HEK293 (cell line): ENCODE results near the gene SH3PXD2B.
A peak's percentile ranks its signal among the peaks of the same experiment; 100 is the strongest.

ENCODE experiments used
- CTCF ChIA-PET: fragments of 350-600 bp; formaldehyde crosslinking; extraction: SDS; loops from one replicate; lab custom pipeline; 2021; ENCODE audit warnings: antibody characterized with exemption; lab: Yijun Ruan, JAX
- POLR2A ChIA-PET: fragments of 300-600 bp; formaldehyde crosslinking; extraction: SDS; loops from one replicate; lab custom pipeline; 2020; ENCODE audit warnings: antibody characterized with exemption, inconsistent platforms; lab: Yijun Ruan, JAX
- H3K27ac ChIP-seq: fragments of 200-500 bp; sonication (Bioruptor generic); 2 replicates; pipeline ENCODE4 v1.5.1; 2014; ENCODE audit warnings: low read depth, low read length, control low read depth, inconsistent platforms; ENCODE audit errors: extremely low read depth
- H3K36me3 ChIP-seq, 2 experiments: fragments of 200-500 bp in 1 of 2; sonication (Bioruptor generic) in 1 of 2; 1 replicate in 1 of 2; 2 replicates in 1 of 2; pipeline ENCODE4 v1.5.1; 2014 to 2017; ENCODE audit warnings: inconsistent platforms in 2 of 2, low read length in 2 of 2; ENCODE audit not compliant: control insufficient read depth in 2 of 2, insufficient read depth in 1 of 2
- H3K4me1 ChIP-seq: fragments of 200-500 bp; sonication (Bioruptor generic); 2 replicates; pipeline ENCODE4 v1.5.1; 2014; ENCODE audit warnings: mild to moderate bottlenecking, low read length, inconsistent platforms; ENCODE audit not compliant: control insufficient read depth, insufficient read depth
- H3K4me3 ChIP-seq: 2 replicates; pipeline ENCODE4 v1.5.1; 2011; ENCODE audit warnings: low read depth, mild to moderate bottlenecking, control low read depth, low read length, moderate library complexity
- H3K9me3 ChIP-seq: fragments of 200-500 bp; sonication (Bioruptor generic); 2 replicates; pipeline ENCODE4 v1.5.1; 2014; ENCODE audit warnings: low read depth, low read length, inconsistent platforms; ENCODE audit not compliant: control insufficient read depth, insufficient read depth
- EGR2 ChIP-seq: fragments of 450-650 bp; formaldehyde crosslinking; IDR thresholded peaks from 2 replicates; pipeline ENCODE4 v1.5.1; 2016; ENCODE audit warnings: low read depth, missing biosample characterization, missing genetic modification characterization
- ELK4 ChIP-seq: IDR thresholded peaks from 2 replicates; pipeline ENCODE4 v1.6.1; 2011; ENCODE audit warnings: mild to moderate bottlenecking, low read depth, low read length, borderline replicate concordance
- INSM2 ChIP-seq: fragments of 450-650 bp; formaldehyde crosslinking; IDR thresholded peaks from 2 replicates; pipeline ENCODE4 v1.5.1; 2016; ENCODE audit warnings: missing biosample characterization, missing genetic modification characterization
- KLF10 ChIP-seq: fragments of 450-650 bp; IDR thresholded peaks from 2 replicates; pipeline ENCODE4 v1.5.1; 2018; ENCODE audit warnings: missing biosample characterization, mild to moderate bottlenecking, missing genetic modification characterization
- KLF8 ChIP-seq: fragments of 450-650 bp; formaldehyde crosslinking; IDR thresholded peaks from 2 replicates; pipeline ENCODE4 v1.5.1; 2016; ENCODE audit warnings: missing biosample characterization, missing genetic modification characterization
- MEIS1 ChIP-seq: sonication (generic); formaldehyde crosslinking; IDR thresholded peaks from 2 replicates; pipeline ENCODE4 v1.8.1; 2022; ENCODE audit warnings: missing genetic modification reagents, mild to moderate bottlenecking, borderline replicate concordance
- PRDM4 ChIP-seq: fragments of 450-650 bp; formaldehyde crosslinking; IDR thresholded peaks from 2 replicates; pipeline ENCODE4 v1.5.1; 2017; ENCODE audit warnings: missing biosample characterization, missing genetic modification characterization
- REPIN1 ChIP-seq: fragments of 450-650 bp; formaldehyde crosslinking; IDR thresholded peaks from 2 replicates; pipeline ENCODE4 v1.5.1; 2017; ENCODE audit warnings: missing biosample characterization, missing genetic modification characterization, low read depth
- SALL2 ChIP-seq: fragments of 450-650 bp; formaldehyde crosslinking; IDR thresholded peaks from 2 replicates; pipeline ENCODE4 v1.5.0; 2017; ENCODE audit warnings: missing biosample characterization, mild to moderate bottlenecking, missing genetic modification characterization, borderline replicate concordance
- WT1 ChIP-seq: fragments of 450-650 bp; formaldehyde crosslinking; IDR thresholded peaks from 2 replicates; pipeline ENCODE4 v1.5.1; 2016; ENCODE audit warnings: missing biosample characterization, missing genetic modification characterization
- ZNF121 ChIP-seq: fragments of 450-650 bp; formaldehyde crosslinking; IDR thresholded peaks from 2 replicates; pipeline ENCODE4 v1.5.1; 2016; ENCODE audit warnings: missing biosample characterization, missing genetic modification characterization
- ZNF211 ChIP-seq: fragments of 450-650 bp; formaldehyde crosslinking; IDR thresholded peaks from 2 replicates; pipeline ENCODE4 v1.5.1; 2016; ENCODE audit warnings: low read depth, missing biosample characterization, missing genetic modification characterization
- ZNF223 ChIP-seq: fragments of 450-650 bp; formaldehyde crosslinking; IDR thresholded peaks from 2 replicates; pipeline ENCODE4 v1.5.1; 2016; ENCODE audit warnings: missing biosample characterization, missing genetic modification characterization
- ZNF354C ChIP-seq: fragments of 450-650 bp; formaldehyde crosslinking; IDR thresholded peaks from 2 replicates; pipeline ENCODE4 v1.5.1; 2016; ENCODE audit warnings: missing biosample characterization, missing genetic modification characterization, low read depth, borderline replicate concordance
- ZNF433 ChIP-seq: fragments of 450-650 bp; formaldehyde crosslinking; IDR thresholded peaks from 2 replicates; pipeline ENCODE4 v1.5.1; 2016; ENCODE audit warnings: missing biosample characterization, missing genetic modification characterization, low read depth
- ZNF473 ChIP-seq: fragments of 450-650 bp; formaldehyde crosslinking; IDR thresholded peaks from 2 replicates; pipeline ENCODE4 v1.5.1; 2017; ENCODE audit warnings: missing biosample characterization, missing genetic modification characterization
- ZNF48 ChIP-seq: fragments of 450-650 bp; formaldehyde crosslinking; IDR thresholded peaks from 2 replicates; pipeline ENCODE4 v1.5.1; 2016; ENCODE audit warnings: missing biosample characterization, missing genetic modification characterization
- ZNF518A ChIP-seq: fragments of 450-650 bp; formaldehyde crosslinking; conservative IDR thresholded peaks from 2 replicates; pipeline ENCODE4 v1.5.1; 2016; ENCODE audit warnings: low read depth, missing biosample characterization, missing genetic modification characterization
- ZNF544 ChIP-seq: fragments of 450-650 bp; formaldehyde crosslinking; IDR thresholded peaks from 2 replicates; pipeline ENCODE4 v1.5.0; 2017; ENCODE audit warnings: missing biosample characterization, missing genetic modification characterization
- ZNF585B ChIP-seq: fragments of 450-650 bp; formaldehyde crosslinking; IDR thresholded peaks from 2 replicates; pipeline ENCODE4 v1.5.1; 2016; ENCODE audit warnings: missing biosample characterization, missing genetic modification characterization
- ZNF629 ChIP-seq: fragments of 450-650 bp; formaldehyde crosslinking; IDR thresholded peaks from 2 replicates; pipeline ENCODE4 v1.5.1; 2017; ENCODE audit warnings: missing biosample characterization, missing genetic modification characterization
- ZNF747 ChIP-seq: fragments of 450-650 bp; formaldehyde crosslinking; IDR thresholded peaks from 2 replicates; pipeline ENCODE4 v1.5.1; 2016; ENCODE audit warnings: missing biosample characterization, missing genetic modification characterization

The SH3PXD2B gene

GRCh38 chr5:172437445-172438318, 16.6 kb downstream of the SH3PXD2B start (continued):
- TF ChIP-seq ZNF473 (tag by site-specific recombination) (no peak), ZNF544 (tag by site-specific recombination) (peak; percentile 88), ZNF747 (no peak), REPIN1 (tag by site-specific recombination) (no peak), ZNF518A (tag by site-specific recombination) (peak; percentile 53; the same call in 1 of the 2 replicates), ZNF585B (tag by site-specific recombination) (no peak), ZNF629 (peak; percentile 97), ZNF223 (tag by site-specific recombination) (no peak), PRDM4 (tag by site-specific recombination) (no peak; the same call in 1 of the 2 replicates), ZNF121 (tag by site-specific recombination) (no peak), ZNF433 (tag by site-specific recombination) (no peak)

- peak overlapping the region; percentile 35; the same call in 1 of the 2 replicates for H3K27ac ChIP-seq
- H3K9me3 ChIP-seq: no peaks in the 10 kb centered on the region
- H3K4me3 ChIP-seq: no peak overlapping the region
- no peak for TF ChIP-seq INSM2 (tag by site-specific recombination)
- no peak for TF ChIP-seq KLF10 (tag by site-specific recombination)
- TF ChIP-seq ZNF211 (tag by site-specific recombination): no peak
- no peak for TF ChIP-seq ZNF354C
- no peak for TF ChIP-seq MEIS1 (CRISPR knock-in tag)
- TF ChIP-seq ELK4: no peak
- TF ChIP-seq SALL2 (tag by site-specific recombination): no peak
- no peak for TF ChIP-seq ZNF585B (tag by site-specific recombination)
- TF ChIP-seq ZNF48 (tag by site-specific recombination): no peak
- no peak for TF ChIP-seq EGR2 (tag by site-specific recombination)
- TF ChIP-seq KLF8 (tag by site-specific recombination): no peak
- TF ChIP-seq WT1: no peak
- no peaks in the 10 kb centered on the region for H3K36me3 ChIP-seq
- peaks cover 13% of the 10 kb centered on the region for H3K4me1 ChIP-seq
- POLR2A ChIA-PET: interaction anchor here (1.0 to 1.9 kb wide), 3 partner anchors 23 to 430 kb away, joined by 5 to 6 read pairs (median 6); partner anchors contain the start of gene FBXW11
- CTCF ChIA-PET: interaction anchor here (0.6 to 7.1 kb wide), 6 partner anchors 10 to 143 kb away, joined by 3 to 67 read pairs (median 4); no protein-coding TSS in a partner anchor
Observed at GRCh38 chr5:172436879-172437369, 17.4 kb downstream of the SH3PXD2B start.
